SK-N-SH (cell line): ENCODE data around the gene LRMDA. TPM values are rescaled to one million over a fixed set of nuclear protein-coding genes. Genes with fewer than 3 reads are reported as not detected.

ENCODE experiments used
- CTCF ChIA-PET: fragments of 300-600, 350-600 bp; formaldehyde crosslinking; extraction: SDS; loops from one replicate; lab custom pipeline; 2021; lab: Yijun Ruan, JAX
- POLR2A ChIA-PET: fragments of 350-600 bp; sonication (Branson Sonifier 250); formaldehyde crosslinking; extraction: SDS; loops from one replicate; lab custom pipeline; 2020; ENCODE audit warnings: antibody characterized with exemption, inconsistent platforms; lab: Yijun Ruan, JAX
- DNase-seq: peaks from one replicate; pipeline ENCODE4 v3.0.0; 2012
- H2AFZ ChIP-seq: fragments of 200-600 bp; sonication (generic); 2 replicates; pipeline ENCODE4 v1.8.1; 2016; ENCODE audit warnings: antibody characterized with exemption, mild to moderate bottlenecking, low read depth
- H3F3A ChIP-seq: fragments of 200-600 bp; sonication (generic); replicated peaks from 2 replicates; pipeline ENCODE3; 2016; ENCODE audit warnings: antibody characterized with exemption, mild to moderate bottlenecking; ENCODE audit not compliant: insufficient read depth
- H3K27ac ChIP-seq, 2 experiments: fragments of 200-500 bp in 1 of 2; fragments of 200-600 bp in 1 of 2; sonication (Bioruptor generic) in 1 of 2; sonication (generic), shearing (Covaris generic) in 1 of 2; 2 replicates each; pipeline versions ENCODE4 v1.5.1 to v1.6.1; 2014 to 2016; ENCODE audit warnings: low read depth in 2 of 2, inconsistent platforms in 1 of 2, low read length in 1 of 2, mild to moderate bottlenecking in 1 of 2, mixed read lengths in 1 of 2
- H3K27me3 ChIP-seq: fragments of 200-600 bp; sonication (generic), shearing (Covaris generic); 2 replicates; pipeline ENCODE4 v1.6.1; 2016; ENCODE audit warnings: mixed run types; ENCODE audit not compliant: insufficient read depth
- H3K36me3 ChIP-seq, 2 experiments: fragments of 200-500 bp in 1 of 2; fragments of 200-600 bp in 1 of 2; sonication (Bioruptor generic) in 1 of 2; sonication (generic) in 1 of 2; replicated peaks in 1 of 2; 2 replicates each; pipeline versions ENCODE3 to v1.5.1; 2014 to 2016; ENCODE audit warnings: low read length in 1 of 2, mild to moderate bottlenecking in 1 of 2; ENCODE audit not compliant: insufficient read depth in 2 of 2, control insufficient read depth in 1 of 2
- H3K4me1 ChIP-seq, 2 experiments: fragments of 200-500 bp in 1 of 2; fragments of 200-600 bp in 1 of 2; sonication (Bioruptor generic) in 1 of 2; sonication (generic), shearing (Covaris generic) in 1 of 2; 2 replicates each; pipeline versions ENCODE4 v1.5.1 to v1.6.1; 2014 to 2016; ENCODE audit warnings: low read depth in 1 of 2, low read length in 1 of 2, mixed run types in 1 of 2; ENCODE audit not compliant: insufficient read depth in 2 of 2, control insufficient read depth in 1 of 2
- H3K4me2 ChIP-seq: fragments of 200-600 bp; sonication (generic), shearing (Covaris generic); 2 replicates; pipeline ENCODE4 v1.6.1; 2017; ENCODE audit warnings: mixed run types
- H3K4me3 ChIP-seq, 2 experiments: fragments of 200-500 bp in 1 of 2; fragments of 200-600 bp in 1 of 2; sonication (Bioruptor generic) in 1 of 2; sonication (generic), shearing (Covaris generic) in 1 of 2; 2 replicates each; pipeline versions ENCODE4 v1.5.1 to v1.8.1; 2014 to 2016; ENCODE audit warnings: low read depth in 2 of 2, inconsistent platforms in 1 of 2, low read length in 1 of 2, mild to moderate bottlenecking in 1 of 2, mixed read lengths in 1 of 2, moderate library complexity in 1 of 2
- H3K79me2 ChIP-seq: fragments of 200-600 bp; sonication (generic); 2 replicates; pipeline ENCODE4 v1.8.1; 2017; ENCODE audit warnings: mild to moderate bottlenecking; ENCODE audit not compliant: insufficient read depth
- H3K9ac ChIP-seq: fragments of 200-600 bp; sonication (generic); 2 replicates; pipeline ENCODE4 v1.6.1; 2017; ENCODE audit warnings: mixed run types
- H3K9me2 ChIP-seq: fragments of 200-600 bp; sonication (generic); 2 replicates; pipeline ENCODE4 v1.6.1; 2017; ENCODE audit warnings: mixed run types
- H3K9me3 ChIP-seq: fragments of 200-600 bp; sonication (generic); 2 replicates; pipeline ENCODE4 v1.6.1; 2017; ENCODE audit warnings: mixed run types, mild to moderate bottlenecking, moderate library complexity
- H4K20me1 ChIP-seq: fragments of 200-600 bp; sonication (generic); 2 replicates; pipeline ENCODE4 v1.6.1; 2017; ENCODE audit warnings: mild to moderate bottlenecking, mixed run types; ENCODE audit not compliant: insufficient read depth
- FOSL2 ChIP-seq: IDR thresholded peaks from 2 replicates; pipeline ENCODE4 v1.4.0; 2012; ENCODE audit warnings: low read depth, mild to moderate bottlenecking, moderate library complexity, borderline replicate concordance
- FOXJ3 ChIP-seq: sonication (generic); formaldehyde crosslinking; IDR thresholded peaks from 2 replicates; pipeline ENCODE4 v1.5.1; 2020; ENCODE audit warnings: mild to moderate bottlenecking, missing genetic modification reagents
- GABPA ChIP-seq: IDR thresholded peaks from 2 replicates; pipeline ENCODE4 v1.4.0; 2012; ENCODE audit warnings: low read depth, mild to moderate bottlenecking
- MAX ChIP-seq: IDR thresholded peaks from 2 replicates; pipeline ENCODE4 v1.4.0; 2012; ENCODE audit warnings: low read depth
- MXI1 ChIP-seq: IDR thresholded peaks from 2 replicates; pipeline ENCODE4 v1.6.1; 2012; ENCODE audit warnings: mild to moderate bottlenecking, low read depth, low read length, improper control_type of control experiment
- NRF1 ChIP-seq: IDR thresholded peaks from 2 replicates; pipeline ENCODE4 v1.6.1; 2012; ENCODE audit warnings: low read depth, mild to moderate bottlenecking, low read length
- POLR2AphosphoS5 ChIP-seq: IDR thresholded peaks from 2 replicates; pipeline ENCODE4 v1.6.1; 2012; ENCODE audit warnings: low read depth, low read length
- RCOR1 ChIP-seq: fragments of 150-350 bp; IDR thresholded peaks from 2 replicates; pipeline ENCODE4 v1.6.1; 2017; ENCODE audit warnings: antibody characterized with exemption, low read length
- RFX5 ChIP-seq: IDR thresholded peaks from 2 replicates; pipeline ENCODE4 v1.6.1; 2012; ENCODE audit warnings: mild to moderate bottlenecking, improper control_type of control experiment, low read length
- TCF12 ChIP-seq: IDR thresholded peaks from 2 replicates; pipeline ENCODE4 v1.4.0; 2012
- USF1 ChIP-seq: IDR thresholded peaks from 2 replicates; pipeline ENCODE4 v1.4.0; 2012; ENCODE audit warnings: low read depth, borderline replicate concordance
- USF2 ChIP-seq: fragments of 150-350 bp; IDR thresholded peaks from 2 replicates; pipeline ENCODE4 v1.6.1; 2017; ENCODE audit warnings: antibody characterized with exemption, low read length, low read depth, borderline replicate concordance
- ZBTB33 ChIP-seq: IDR thresholded peaks from 2 replicates; pipeline ENCODE4 v1.4.0; 2012; ENCODE audit warnings: low read depth, borderline replicate concordance
- WGBS: methylation state at CpG from one replicate; pipeline ENCODE4 v1.1.6; 2017; ENCODE audit warnings: low lambda C conversion rate; 5-methylcytosine and 5-hydroxymethylcytosine counted together
- polyA plus RNA-seq, 3 experiments: library from polyadenylated mRNA; depleted of rRNA; stranded (reverse); fragments of >200 nt; gene quantifications; 2 replicates each; pipeline ENCODE4 v1.2.3, GENCODE V29; 2012

LRMDA gene
- polyA plus RNA-seq, 1 of the 3 experiments (the other 2 are of a cell fraction): 0.95 TPM

GRCh38 chr10:75976681-75977080 is 545.3 kb downstream of the LRMDA start (continued):
- TF ChIP-seq USF1 (no peak), MXI1 (no peak), NRF1 (no peak), GABPA (no peak)
- TF ChIP-seq, all 33 proteins: peak for 0

GRCh38 chr10:75977139-75977538 is 545.7 kb downstream of the LRMDA start:
- Histone ChIP-seq H3K9me3 (no peaks in the 10 kb centered on the region), H3K36me3 (no peaks in the 10 kb centered on the region), H3K4me3 (no peak overlapping the region), H4K20me1 (no peaks in the 10 kb centered on the region), H3K27ac (no peak overlapping the region), H3K4me2 (no peak overlapping the region), H3K9ac (no peak overlapping the region), H3K9me2 (no peaks in the 10 kb centered on the region), H2AFZ (no peak overlapping the region), H3K79me2 (no peaks in the 10 kb centered on the region), H3K4me1 (peaks cover 0 to 3% of the 10 kb centered on the region in 2 experiments; a peak in 1 of 4 replicates), H3F3A (no peaks in the 10 kb centered on the region), H3K27me3 (no peaks in the 10 kb centered on the region)
- TF ChIP-seq FOXJ3 (CRISPR knock-in tag) (no peak), TCF12 (no peak), MAX (no peak), RFX5 (no peak), POLR2AphosphoS5 (no peak)
- ChIA-PET CTCF (no interaction called here), POLR2A (interaction anchor here (0.7 kb wide), 1 partner anchor 16 kb away, joined by 3 read pairs; no protein-coding TSS in a partner anchor)
- 69% methylated on average over 4 of the region's 4 CpGs for WGBS
- DNase-seq: no peak

GRCh38 chr10:75978213-75978612 is 546.8 kb downstream of the LRMDA start:
- Histone ChIP-seq H3K9ac (no peak overlapping the region), H4K20me1 (no peaks in the 10 kb centered on the region), H3K9me2 (no peaks in the 10 kb centered on the region), H3K79me2 (no peaks in the 10 kb centered on the region), H3K4me2 (no peak overlapping the region), H3K4me3 (no peak overlapping the region), H3K36me3 (no peaks in the 10 kb centered on the region), H3K9me3 (no peaks in the 10 kb centered on the region), H3K27ac (no peak overlapping the region), H3K27me3 (no peaks in the 10 kb centered on the region), H2AFZ (no peak overlapping the region), H3K4me1 (peaks cover 0 to 3% of the 10 kb centered on the region in 2 experiments; a peak in 1 of 4 replicates), H3F3A (no peaks in the 10 kb centered on the region)
- DNase-seq: no peak
- 85% methylated on average over 4 of the region's 4 CpGs for WGBS
- CTCF ChIA-PET: interaction anchor here (0.9 kb wide), 1 partner anchor 56 kb away, joined by 3 read pairs; no protein-coding TSS in a partner anchor
- no peak for TF ChIP-seq NRF1
- no peak for TF ChIP-seq ZBTB33
- no peak for TF ChIP-seq USF2
- no peak for TF ChIP-seq FOSL2
- no peak for TF ChIP-seq RCOR1
- POLR2A ChIA-PET: no interaction called here
